ENCODE results near the gene TMED1.

Gene TMED1

GRCh38 chr19:10835754-10836478 is at the start of gene TMED1:
Gene TMED1 (minus strand): TSS chr19:10836212. CDS start chr19:10836191, 21 bp downstream.
- H3K27ac ChIP-seq = peak within 1 kb of the TSS; percentile 91
- TF ChIP-seq CTCF (IDR thresholded peaks at IDR 0.05; ENCODE audit: low read depth, low read length) = no peak
- no peaks in the 10 kb centered on the region for H3K27me3 ChIP-seq (ENCODE audit: insufficient read depth, low read depth, severe bottlenecking)
- peak; percentile 99 for DNase-seq
- H3K9me3 ChIP-seq (ENCODE audit: severe bottlenecking) = peaks cover 10% of the 10 kb centered on the region
- H3K36me3 ChIP-seq = peaks cover 40% of the 10 kb centered on the region
- H3K4me3 ChIP-seq (ENCODE audit: low read depth, low read length) = peak within 1 kb of the TSS; percentile 69

- Histone ChIP-seq H3K27ac (peak overlapping the region; percentile 53), H3K27me3 (ENCODE audit: insufficient read depth, low read depth, severe bottlenecking) (no peaks in the 10 kb centered on the region)
- DNase-seq = no peak
These were observed 49.5 kb upstream of the TMED1 start for GRCh38 chr19:10885201-10886169.

GRCh38 chr19:10884274-10884673 is 48.3 kb upstream of the TMED1 start:
- TF ChIP-seq CTCF (IDR thresholded peaks at IDR 0.05; ENCODE audit: low read depth, low read length) = no peak
- Histone ChIP-seq H3K36me3 (peaks cover 28% of the 10 kb centered on the region), H3K27ac (peak overlapping the region; percentile 53), H3K27me3 (ENCODE audit: insufficient read depth, low read depth, severe bottlenecking) (no peaks in the 10 kb centered on the region), H3K9me3 (ENCODE audit: severe bottlenecking) (no peaks in the 10 kb centered on the region), H3K4me3 (ENCODE audit: low read depth, low read length) (no peak overlapping the region)
- no peak for DNase-seq

More at GRCh38 chr19:10885201-10886169, 49.5 kb upstream of the TMED1 start:
- H3K36me3 ChIP-seq = peaks cover 21% of the 10 kb centered on the region
- no peak overlapping the region for H3K4me3 ChIP-seq (ENCODE audit: low read depth, low read length)
- TF ChIP-seq CTCF (IDR thresholded peaks at IDR 0.05; ENCODE audit: low read depth, low read length) = no peak
- no peaks in the 10 kb centered on the region for H3K9me3 ChIP-seq (ENCODE audit: severe bottlenecking)

- Histone ChIP-seq H3K9me3 (ENCODE audit: severe bottlenecking) (no peaks in the 10 kb centered on the region), H3K36me3 (peaks cover 34% of the 10 kb centered on the region), H3K27ac (peak overlapping the region; percentile 88), H3K4me3 (ENCODE audit: low read depth, low read length) (no peak overlapping the region), H3K27me3 (ENCODE audit: insufficient read depth, low read depth, severe bottlenecking) (no peaks in the 10 kb centered on the region)
- TF ChIP-seq CTCF (IDR thresholded peaks at IDR 0.05; ENCODE audit: low read depth, low read length) = no peak
- DNase-seq = no peak
These were observed 46.1 kb upstream of the TMED1 start for GRCh38 chr19:10882108-10882457.

- DNase-seq = peak; percentile 88
- Histone ChIP-seq H3K27ac (peak overlapping the region; percentile 88), H3K27me3 (ENCODE audit: insufficient read depth, low read depth, severe bottlenecking) (no peaks in the 10 kb centered on the region), H3K9me3 (ENCODE audit: severe bottlenecking) (no peaks in the 10 kb centered on the region), H3K4me3 (ENCODE audit: low read depth, low read length) (no peak overlapping the region), H3K36me3 (peaks cover 35% of the 10 kb centered on the region)
- no peak for TF ChIP-seq CTCF (IDR thresholded peaks at IDR 0.05; ENCODE audit: low read depth, low read length)
These were observed 45.5 kb upstream of the TMED1 start for GRCh38 chr19:10881403-10882107.

Data from WERI-Rb-1 (cell line).